Endothelial cell of umbilical vein (primary cell): Measurements from ENCODE around the gene MBNL2. TPM values are rescaled to one million over a fixed set of nuclear protein-coding genes. Genes with fewer than 3 reads are reported as not detected.

Source experiments
- BruUV-seq: library from RNA; stranded (reverse); fragments of 400-500 nt; replicated peaks from 2 replicates; lab custom pipeline; 2021; lab: Mats Ljungman, UMichigan
- CTCF ChIA-PET: fragments of 300-600, 350-600 bp; sonication (Branson Sonifier 250); formaldehyde crosslinking; loops from one replicate; lab custom pipeline; 2021; ENCODE audit warnings: antibody characterized with exemption, inconsistent platforms; lab: Charles Lee
- POLR2A ChIA-PET: fragments of 300-600, 350-600 bp; sonication (Branson Sonifier 250); formaldehyde crosslinking; loops from one replicate; lab custom pipeline; 2021; ENCODE audit warnings: antibody characterized with exemption, inconsistent platforms; lab: Charles Lee
- DNase-seq: peaks from one replicate; pipeline ENCODE4 v3.0.0-alpha.2; 2011; ENCODE audit warnings: low read depth, low spot score
- FAIRE-seq: peaks from 2 replicates; lab custom pipeline; 2011; peaks lifted over from hg19 to GRCh38; lab: Jason Lieb, UNC
- H2AFZ ChIP-seq: 2 replicates; pipeline ENCODE4 v1.6.0; 2012; ENCODE audit warnings: low read depth, low read length, control low read depth, inconsistent platforms
- H3K27ac ChIP-seq: 2 replicates; pipeline ENCODE4 v1.5.1; 2011; ENCODE audit warnings: low read depth, mild to moderate bottlenecking, control low read depth, low read length, moderate library complexity; ENCODE audit not compliant: insufficient read depth
- H3K27me3 ChIP-seq, 2 experiments: 2 replicates each; pipeline versions ENCODE4 v1.6.0 to v1.6.1; 2011; ENCODE audit warnings: low read length in 2 of 2, mixed read lengths in 1 of 2; ENCODE audit not compliant: control insufficient read depth in 2 of 2, insufficient read depth in 2 of 2
- H3K36me3 ChIP-seq, 2 experiments: 2 replicates in 1 of 2; 3 replicates in 1 of 2; pipeline ENCODE4 v1.5.1; 2011; ENCODE audit warnings: low read length in 2 of 2, mild to moderate bottlenecking in 1 of 2, moderate library complexity in 1 of 2; ENCODE audit not compliant: control insufficient read depth in 2 of 2, insufficient read depth in 2 of 2; ENCODE audit errors: extremely low read depth in 1 of 2
- H3K4me1 ChIP-seq: 3 replicates; pipeline ENCODE4 v1.5.1; 2011; ENCODE audit warnings: mild to moderate bottlenecking, low read length; ENCODE audit not compliant: control insufficient read depth, insufficient read depth; ENCODE audit errors: extremely low read depth
- H3K4me2 ChIP-seq: 2 replicates; pipeline ENCODE4 v1.6.1; 2011; ENCODE audit warnings: low read length, control low read depth, mixed read lengths; ENCODE audit not compliant: insufficient read depth
- H3K4me3 ChIP-seq, 3 experiments: fragments of 200-600 bp in 1 of 3; sonication (generic), shearing (Covaris generic) in 1 of 3; replicated peaks in 1 of 3; 2 replicates each; pipeline ENCODE4 v1.5.1; 2011 to 2016; ENCODE audit warnings: control low read depth in 3 of 3, low read length in 3 of 3, mild to moderate bottlenecking in 2 of 3, inconsistent platforms in 1 of 3, low read depth in 1 of 3, moderate library complexity in 1 of 3; ENCODE audit not compliant: insufficient read depth in 1 of 3
- H3K79me2 ChIP-seq: 2 replicates; pipeline ENCODE4 v1.6.0; 2012; ENCODE audit warnings: low read length, inconsistent platforms; ENCODE audit not compliant: control insufficient read depth, insufficient read depth
- H3K9ac ChIP-seq: replicated peaks from 2 replicates; pipeline ENCODE3; 2011; ENCODE audit warnings: low read length, control low read depth; ENCODE audit not compliant: insufficient read depth; ENCODE audit errors: extremely low read depth
- H3K9me1 ChIP-seq: replicated peaks from 3 replicates; pipeline ENCODE4 v1.6.0; 2011; ENCODE audit warnings: mild to moderate bottlenecking, low read length; ENCODE audit not compliant: control insufficient read depth, insufficient read depth; ENCODE audit errors: extremely low read depth
- H3K9me3 ChIP-seq: replicated peaks from 2 replicates; pipeline ENCODE4 v1.5.1; 2012; ENCODE audit warnings: low read length, inconsistent platforms; ENCODE audit not compliant: control insufficient read depth, insufficient read depth
- H4K20me1 ChIP-seq: replicated peaks from 2 replicates; pipeline ENCODE3; 2011; ENCODE audit warnings: mild to moderate bottlenecking, low read length; ENCODE audit not compliant: control insufficient read depth, insufficient read depth; ENCODE audit errors: extremely low read depth
- CTCF ChIP-seq, 2 donors: IDR thresholded peaks; 1 replicate in 1 of 2; 2 replicates in 1 of 2; pipeline ENCODE4 v1.5.1; 2011; ENCODE audit warnings: low read length in 2 of 2, mild to moderate bottlenecking in 2 of 2, moderate library complexity in 2 of 2, control low read depth in 1 of 2, inconsistent platforms in 1 of 2, low read depth in 1 of 2; ENCODE audit not compliant: insufficient read depth in 1 of 2; ENCODE audit errors: extremely low read depth in 1 of 2
- EZH2 ChIP-seq: IDR thresholded peaks from 2 replicates; pipeline ENCODE4 v1.6.1; 2012; ENCODE audit warnings: borderline replicate concordance, low read depth, mild to moderate bottlenecking, moderate library complexity, low read length, inconsistent platforms; ENCODE audit not compliant: severe bottlenecking
- FOS ChIP-seq: IDR thresholded peaks from 2 replicates; pipeline ENCODE4 v1.6.1; 2011; ENCODE audit warnings: mild to moderate bottlenecking, low read length, moderate library complexity, borderline replicate concordance; ENCODE audit not compliant: insufficient read depth
- GATA2 ChIP-seq: IDR thresholded peaks from 2 replicates; pipeline ENCODE4 v1.7.0; 2011; ENCODE audit warnings: low read depth, mild to moderate bottlenecking, moderate library complexity, mixed read lengths, low read length; ENCODE audit not compliant: insufficient read length, insufficient read depth
- JUN ChIP-seq: IDR thresholded peaks from 2 replicates; pipeline ENCODE4 v1.6.1; 2011; ENCODE audit warnings: borderline replicate concordance, low read depth; ENCODE audit not compliant: insufficient read length, insufficient read depth
- MYC ChIP-seq: IDR thresholded peaks from one replicate; pipeline ENCODE4 v1.6.1; 2011; ENCODE audit warnings: mild to moderate bottlenecking, low read depth, low read length
- POLR2A ChIP-seq: IDR thresholded peaks from 2 replicates; pipeline ENCODE4 v1.6.1; 2012; ENCODE audit warnings: low read depth, mild to moderate bottlenecking, control low read depth, low read length
- POLR2AphosphoS5 ChIP-seq: IDR thresholded peaks from 2 replicates; pipeline ENCODE4 v1.6.1; 2012; ENCODE audit warnings: low read depth, mild to moderate bottlenecking, control low read depth, low read length, moderate library complexity; ENCODE audit not compliant: insufficient read depth
- dilution Hi-C: fragments of 300-500 bp; cut with MboI; formaldehyde crosslinking; loops from one replicate; pipeline ENCODE4 v1.15.0; 2019; ENCODE audit warnings: low sequenced_read_pairs; ENCODE audit not compliant: extremely low pct_ligation_motif_present
- intact Hi-C: fragments of 100-400 bp; cut with micrococcal nuclease; formaldehyde crosslinking; loops from one replicate; pipeline ENCODE4 v1.10.0; 2022
- polyA plus RNA-seq, 4 experiments: library from polyadenylated mRNA; depleted of rRNA in 3 of 4; stranded (reverse) in 3 of 4; unstranded in 1 of 4; fragments of >200 nt; gene quantifications; 2 replicates each; pipeline versions ENCODE4 v1.2.1 to v1.2.3, GENCODE V29; 2011 to 2012; ENCODE audit warnings: missing spikeins in 1 of 4
- total RNA-seq: library from RNA; stranded (reverse); gene quantifications from 2 replicates; pipeline ENCODE4 v1.2.3, GENCODE V29; 2021
- TF ChIP-seq, protein P1 (sequence below): IDR thresholded peaks from 2 replicates; pipeline ENCODE4 v1.6.1; 2011; ENCODE audit not compliant: insufficient read depth, insufficient read length

Gene MBNL2
- total and polyA plus RNA-seq, 2 donors (not counting 3 experiments of a cell fraction or from before 2014, with no cell fraction given): 32.9 to 76.5 TPM

- CTCF ChIA-PET: interaction anchor here (0.7 to 4.1 kb wide), 21 partner anchors 10 to 160 kb away, joined by 3 to 29 read pairs (median 6); partner anchors contain the start of gene MBNL2
- H3K4me2 ChIP-seq: no peak overlapping the region
- FAIRE-seq (no peak), DNase-seq (no peak)
- no peak overlapping the region for H2AFZ ChIP-seq
- H3K9me1 ChIP-seq: no peaks in the 10 kb centered on the region
- peaks cover 70% of the 10 kb centered on the region for H3K79me2 ChIP-seq
- H3K36me3 ChIP-seq: no peaks in the 10 kb centered on the region
- BruUV-seq: no TSS peak
- H3K27me3 ChIP-seq: no peaks in the 10 kb centered on the region
- H4K20me1 ChIP-seq: no peaks in the 10 kb centered on the region
- H3K4me3 ChIP-seq: no peak overlapping the region
- no peaks in the 10 kb centered on the region for H3K9me3 ChIP-seq
- peak overlapping the region; percentile 77 for H3K27ac ChIP-seq
- POLR2A ChIA-PET: interaction anchor here (1.5 kb wide), 1 partner anchor 46 kb away, joined by 6 read pairs; no protein-coding TSS in a partner anchor
- peak overlapping the region; percentile 67 for H3K9ac ChIP-seq
- TF ChIP-seq FOS: no peak
- TF ChIP-seq CTCF (IDR thresholded peaks at IDR 0.05; ENCODE audit: extremely low read depth in 1 of 2, insufficient read depth in 1 of 2, low read depth in 1 of 2, low read length in 2 of 2): no peak
- TF ChIP-seq, protein P1, sequence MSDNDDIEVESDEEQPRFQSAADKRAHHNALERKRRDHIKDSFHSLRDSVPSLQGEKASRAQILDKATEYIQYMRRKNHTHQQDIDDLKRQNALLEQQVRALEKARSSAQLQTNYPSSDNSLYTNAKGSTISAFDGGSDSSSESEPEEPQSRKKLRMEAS: no peak
- no peak for TF ChIP-seq MYC
- no peak for TF ChIP-seq POLR2AphosphoS5
- TF ChIP-seq GATA2: no peak
- no peak for TF ChIP-seq POLR2A
- no peak for TF ChIP-seq JUN
- no peak for TF ChIP-seq EZH2
- peaks cover 75% of the 10 kb centered on the region for H3K4me1 ChIP-seq
- dilution Hi-C loops: no loop called here
- intact Hi-C loops: loop anchor here (2.0 kb wide), 1 partner anchor 75 kb away; no protein-coding TSS in a partner anchor
Observed at GRCh38 chr13:97269603-97270002, 47.5 kb downstream of the MBNL2 start.
